Glomerular visceral epithelial cell (primary cell): Measurements from ENCODE around the gene PITRM1.

ENCODE experiments used
- DNase-seq: peaks from one replicate; pipeline ENCODE4 v3.0.0-alpha.2; 2016; ENCODE audit errors: extremely low spot score

Gene PITRM1

GRCh38 chr10:3167611-3168330, 4.8 kb downstream of the PITRM1 start:
- DNase-seq = no peak

GRCh38 chr10:3166496-3167290, 5.9 kb downstream of the PITRM1 start:
- DNase-seq = no peak

- no peak for DNase-seq
Measured at GRCh38 chr10:3165196-3165595, 7.4 kb downstream of the PITRM1 start.

- no peak for DNase-seq
Measured at GRCh38 chr10:3163879-3164278, 8.7 kb downstream of the PITRM1 start.

- DNase-seq = no peak
Measured at GRCh38 chr10:3162533-3162932, 10.0 kb downstream of the PITRM1 start.

- no peak for DNase-seq
Measured at GRCh38 chr10:3159152-3159551, 13.4 kb downstream of the PITRM1 start.

GRCh38 chr10:3154666-3155065, 17.9 kb downstream of the PITRM1 start:
- no peak for DNase-seq

- no peak for DNase-seq
Measured at GRCh38 chr10:3152566-3152935, 20.0 kb downstream of the PITRM1 start.

- DNase-seq = no peak
Measured at GRCh38 chr10:3151889-3152565, 20.6 kb downstream of the PITRM1 start.

- no peak for DNase-seq
Measured at GRCh38 chr10:3150961-3151360, 21.6 kb downstream of the PITRM1 start.

GRCh38 chr10:3150366-3150765, 22.2 kb downstream of the PITRM1 start:
- no peak for DNase-seq

GRCh38 chr10:3149918-3150317, 22.7 kb downstream of the PITRM1 start:
- no peak for DNase-seq

- no peak for DNase-seq
Measured at GRCh38 chr10:3148994-3149393, 23.6 kb downstream of the PITRM1 start.

- DNase-seq = no peak
Measured at GRCh38 chr10:3148041-3148440, 24.5 kb downstream of the PITRM1 start.

GRCh38 chr10:3147117-3147820, 25.3 kb downstream of the PITRM1 start:
- DNase-seq = no peak

- DNase-seq = no peak
Measured at GRCh38 chr10:3146289-3146688, 26.3 kb downstream of the PITRM1 start.

- DNase-seq = no peak
Measured at GRCh38 chr10:3145366-3145765, 27.2 kb downstream of the PITRM1 start.

GRCh38 chr10:3143791-3144434, 28.7 kb downstream of the PITRM1 start:
- no peak for DNase-seq

GRCh38 chr10:3143366-3143765, 29.2 kb downstream of the PITRM1 start:
- DNase-seq = no peak

- DNase-seq = no peak
Measured at GRCh38 chr10:3142146-3142875, 30.3 kb downstream of the PITRM1 start.
